ENCODE measurements around the gene SDK1. TPM values are rescaled to one million over a fixed set of nuclear protein-coding genes. Genes with fewer than 3 reads are reported as not detected.
"Not testable (repeated sequence)": the region's sequence is repeated elsewhere in the genome, so short reads cannot be mapped to it uniquely, and the experiment has no call there.

Gene SDK1
- total and polyA plus RNA-seq, 7 donors: 0.31 to 2.4 (median 1.3) TPM

- Histone ChIP-seq H3K9me3 (no peaks in the 10 kb centered on the region), H3K4me3 (no peak overlapping the region), H3K27ac (no peak overlapping the region), H3K36me3 (ENCODE audit: insufficient read depth in 1 of 2, low read depth in 1 of 2) (no peaks in the 10 kb centered on the region), H3K27me3 (ENCODE audit: insufficient read depth in 3 of 3, low read length in 2 of 3) (no peaks in the 10 kb centered on the region), H3K4me1 (no peaks in the 10 kb centered on the region)
- ATAC-seq (no peak), DNase-seq (no peak)
- 85 to 94% (median 90%) methylated on average over 26 of the region's 26 CpGs for WGBS, 3 donors
- TF ChIP-seq CTCF (IDR thresholded peaks at IDR 0.05): no peak
- intact Hi-C loops (cut with DNase I): no loop called here
These were observed 932.8 kb downstream of the SDK1 start for GRCh38 chr7:4233621-4234497.

GRCh38 chr7:4234498-4234855, 933.4 kb downstream of the SDK1 start:
- Histone ChIP-seq H3K27ac (no peak overlapping the region), H3K36me3 (ENCODE audit: insufficient read depth in 1 of 2, low read depth in 1 of 2) (no peaks in the 10 kb centered on the region), H3K9me3 (no peaks in the 10 kb centered on the region), H3K4me3 (no peak overlapping the region), H3K4me1 (no peaks in the 10 kb centered on the region), H3K27me3 (ENCODE audit: insufficient read depth in 3 of 3, low read length in 2 of 3) (no peaks in the 10 kb centered on the region)
- intact Hi-C loops (cut with DNase I): no loop called here
- ATAC-seq (no peak), DNase-seq (no peak)
- TF ChIP-seq CTCF (IDR thresholded peaks at IDR 0.05): no peak
- 92 to 96% (median 94%) methylated on average over 12 of the region's 12 CpGs for WGBS, 3 donors

- H3K9me3 ChIP-seq: no peaks in the 10 kb centered on the region
- no peak overlapping the region for H3K27ac ChIP-seq
- no peak for TF ChIP-seq CTCF (IDR thresholded peaks at IDR 0.05)
- ATAC-seq: no peak
- H3K4me3 ChIP-seq: no peak overlapping the region
- intact Hi-C loops (cut with DNase I): no loop called here
- no peak for DNase-seq
- no peaks in the 10 kb centered on the region for H3K4me1 ChIP-seq
- 91 to 95% (median 92%) methylated on average over 9 of the region's 9 CpGs for WGBS, 3 donors
- H3K27me3 ChIP-seq (ENCODE audit: insufficient read depth in 3 of 3, low read length in 2 of 3): no peaks in the 10 kb centered on the region
- no peaks in the 10 kb centered on the region for H3K36me3 ChIP-seq (ENCODE audit: insufficient read depth in 1 of 2, low read depth in 1 of 2)
These were observed 933.8 kb downstream of the SDK1 start for GRCh38 chr7:4234886-4235285.

- intact Hi-C loops (cut with DNase I): no loop called here
- H3K9me3 ChIP-seq: no peaks in the 10 kb centered on the region
- TF ChIP-seq CTCF (IDR thresholded peaks at IDR 0.05): no peak
- H3K27me3 ChIP-seq (ENCODE audit: insufficient read depth in 3 of 3, low read length in 2 of 3): no peaks in the 10 kb centered on the region
- H3K4me3 ChIP-seq: no peak overlapping the region
- 81 to 82% (median 82%) methylated on average over 14 of the region's 14 CpGs for WGBS, 3 donors
- H3K27ac ChIP-seq: no peak overlapping the region
- no peak for DNase-seq
- no peaks in the 10 kb centered on the region for H3K4me1 ChIP-seq
- no peaks in the 10 kb centered on the region for H3K36me3 ChIP-seq (ENCODE audit: insufficient read depth in 1 of 2, low read depth in 1 of 2)
- ATAC-seq: no peak
These were observed 934.5 kb downstream of the SDK1 start for GRCh38 chr7:4235596-4235995.

- no peak for ATAC-seq
- TF ChIP-seq CTCF (IDR thresholded peaks at IDR 0.05): no peak
- Histone ChIP-seq H3K9me3 (no peaks in the 10 kb centered on the region), H3K4me3 (no peak overlapping the region), H3K4me1 (no peaks in the 10 kb centered on the region), H3K27ac (no peak overlapping the region), H3K27me3 (ENCODE audit: insufficient read depth in 3 of 3, low read length in 2 of 3) (no peaks in the 10 kb centered on the region), H3K36me3 (ENCODE audit: insufficient read depth in 1 of 2, low read depth in 1 of 2) (no peaks in the 10 kb centered on the region)
- no peak for DNase-seq
- WGBS, 3 donors: 92 to 94% (median 94%) methylated on average over 12 of the region's 12 CpGs
- intact Hi-C loops (cut with DNase I): no loop called here
These were observed 935.3 kb downstream of the SDK1 start for GRCh38 chr7:4236389-4236788.

GRCh38 chr7:4236873-4237272, 935.8 kb downstream of the SDK1 start:
- H3K27me3 ChIP-seq (ENCODE audit: insufficient read depth in 3 of 3, low read length in 2 of 3); H3K4me1 ChIP-seq; DNase-seq; ATAC-seq; H3K27ac ChIP-seq; H3K4me3 ChIP-seq; H3K36me3 ChIP-seq (ENCODE audit: insufficient read depth in 1 of 2, low read depth in 1 of 2); intact Hi-C loops (cut with DNase I); H3K9me3 ChIP-seq: not testable (repeated sequence)
- WGBS, 3 donors: 81 to 87% (median 83%) methylated on average over 5 of the region's 5 CpGs

All from psoas muscle (tissue), 8 donors.